ENCODE results near the gene CAMTA1.
"Not testable (repeated sequence)": the region's sequence is repeated elsewhere in the genome, so short reads cannot be mapped to it uniquely, and the experiment has no call there.

CAMTA1 gene

GRCh38 chr1:6832531-6833188, 47.4 kb downstream of the CAMTA1 start:
- Histone ChIP-seq H3K27me3 (ENCODE audit: low read depth, low read length) (no peaks in the 10 kb centered on the region), H3K9me3 (ENCODE audit: control insufficient read depth in 1 of 2, low read length in 2 of 2) (no peaks in the 10 kb centered on the region), H3K27ac (ENCODE audit: low read length) (no peak overlapping the region), H3K4me3 (ENCODE audit: low read depth in 1 of 2, low read length in 2 of 2) (no peak overlapping the region), H3K4me1 (ENCODE audit: control insufficient read depth in 1 of 2, insufficient read depth in 2 of 2, low read length in 2 of 2) (peaks cover 0 to 11% of the 10 kb centered on the region in 2 donors), H3K36me3 (ENCODE audit: control insufficient read depth in 1 of 2, insufficient read depth in 2 of 2, low read length in 2 of 2) (peaks cover 3 to 5% of the 10 kb centered on the region in 2 donors)

GRCh38 chr1:6833804-6834203, 48.5 kb downstream of the CAMTA1 start:
- Histone ChIP-seq H3K9me3 (ENCODE audit: control insufficient read depth in 1 of 2, low read length in 2 of 2) (no peaks in the 10 kb centered on the region), H3K4me1 (ENCODE audit: control insufficient read depth in 1 of 2, insufficient read depth in 2 of 2, low read length in 2 of 2) (peaks cover 0 to 11% of the 10 kb centered on the region in 2 donors), H3K27me3 (ENCODE audit: low read depth, low read length) (no peaks in the 10 kb centered on the region), H3K4me3 (ENCODE audit: low read depth in 1 of 2, low read length in 2 of 2) (no peak overlapping the region), H3K36me3 (ENCODE audit: control insufficient read depth in 1 of 2, insufficient read depth in 2 of 2, low read length in 2 of 2) (peaks cover 3 to 5% of the 10 kb centered on the region in 2 donors), H3K27ac (ENCODE audit: low read length) (no peak overlapping the region)

- H3K27ac ChIP-seq (ENCODE audit: low read length), result no peak overlapping the region
- H3K36me3 ChIP-seq (ENCODE audit: control insufficient read depth in 1 of 2, insufficient read depth in 2 of 2, low read length in 2 of 2), result peaks cover 1 to 2% of the 10 kb centered on the region in 2 donors
- H3K4me3 ChIP-seq (ENCODE audit: low read depth in 1 of 2, low read length in 2 of 2), result no peak overlapping the region
- H3K27me3 ChIP-seq (ENCODE audit: low read depth, low read length), result no peaks in the 10 kb centered on the region
- peaks cover 0 to 11% of the 10 kb centered on the region in 2 donors for H3K4me1 ChIP-seq (ENCODE audit: control insufficient read depth in 1 of 2, insufficient read depth in 2 of 2, low read length in 2 of 2)
- no peaks in the 10 kb centered on the region for H3K9me3 ChIP-seq (ENCODE audit: control insufficient read depth in 1 of 2, low read length in 2 of 2)
Measured at GRCh38 chr1:6834366-6834765, 49.1 kb downstream of the CAMTA1 start.

- Histone ChIP-seq H3K9me3 (ENCODE audit: control insufficient read depth in 1 of 2, low read length in 2 of 2) (no peaks in the 10 kb centered on the region), H3K4me1 (ENCODE audit: control insufficient read depth in 1 of 2, insufficient read depth in 2 of 2, low read length in 2 of 2) (peaks cover 0 to 11% of the 10 kb centered on the region in 2 donors), H3K4me3 (ENCODE audit: low read depth in 1 of 2, low read length in 2 of 2) (no peak overlapping the region), H3K36me3 (ENCODE audit: control insufficient read depth in 1 of 2, insufficient read depth in 2 of 2, low read length in 2 of 2) (no peaks in the 10 kb centered on the region), H3K27me3 (ENCODE audit: low read depth, low read length) (no peaks in the 10 kb centered on the region), H3K27ac (ENCODE audit: low read length) (no peak overlapping the region)
Measured at GRCh38 chr1:6835139-6835538, 49.9 kb downstream of the CAMTA1 start.

GRCh38 chr1:6842301-6842700, 57.0 kb downstream of the CAMTA1 start:
- H3K36me3 ChIP-seq (ENCODE audit: control insufficient read depth in 1 of 2, insufficient read depth in 2 of 2, low read length in 2 of 2), result peaks cover 0 to 4% of the 10 kb centered on the region in 2 donors
- no peak overlapping the region for H3K4me3 ChIP-seq (ENCODE audit: low read depth in 1 of 2, low read length in 2 of 2)
- no peaks in the 10 kb centered on the region for H3K4me1 ChIP-seq (ENCODE audit: control insufficient read depth in 1 of 2, insufficient read depth in 2 of 2, low read length in 2 of 2)
- no peaks in the 10 kb centered on the region for H3K9me3 ChIP-seq (ENCODE audit: control insufficient read depth in 1 of 2, low read length in 2 of 2)
- no peak overlapping the region for H3K27ac ChIP-seq (ENCODE audit: low read length)
- H3K27me3 ChIP-seq (ENCODE audit: low read depth, low read length), result no peaks in the 10 kb centered on the region

GRCh38 chr1:6845786-6846185, 60.5 kb downstream of the CAMTA1 start:
- H3K4me3 ChIP-seq (ENCODE audit: low read depth in 1 of 2, low read length in 2 of 2), result not testable (repeated sequence)

GRCh38 chr1:6848816-6849215, 63.6 kb downstream of the CAMTA1 start:
- H3K4me1 ChIP-seq (ENCODE audit: control insufficient read depth in 1 of 2, insufficient read depth in 2 of 2, low read length in 2 of 2), result no peaks in the 10 kb centered on the region
- no peaks in the 10 kb centered on the region for H3K27me3 ChIP-seq (ENCODE audit: low read depth, low read length)
- no peak overlapping the region for H3K27ac ChIP-seq (ENCODE audit: low read length)
- no peaks in the 10 kb centered on the region for H3K9me3 ChIP-seq (ENCODE audit: control insufficient read depth in 1 of 2, low read length in 2 of 2)
- H3K4me3 ChIP-seq (ENCODE audit: low read depth in 1 of 2, low read length in 2 of 2), result no peak overlapping the region
- peaks cover 0 to 7% of the 10 kb centered on the region in 2 donors for H3K36me3 ChIP-seq (ENCODE audit: control insufficient read depth in 1 of 2, insufficient read depth in 2 of 2, low read length in 2 of 2)

More at GRCh38 chr1:6845786-6846185, 60.5 kb downstream of the CAMTA1 start:
- not testable (repeated sequence) for H3K27me3 ChIP-seq (ENCODE audit: low read depth, low read length); H3K9me3 ChIP-seq (ENCODE audit: control insufficient read depth in 1 of 2, low read length in 2 of 2); H3K4me1 ChIP-seq (ENCODE audit: control insufficient read depth in 1 of 2, insufficient read depth in 2 of 2, low read length in 2 of 2); H3K27ac ChIP-seq (ENCODE audit: low read length); H3K36me3 ChIP-seq (ENCODE audit: control insufficient read depth in 1 of 2, insufficient read depth in 2 of 2, low read length in 2 of 2)

GRCh38 chr1:6850537-6850936, 65.3 kb downstream of the CAMTA1 start:
- Histone ChIP-seq H3K27me3 (ENCODE audit: low read depth, low read length) (no peaks in the 10 kb centered on the region), H3K27ac (ENCODE audit: low read length) (no peak overlapping the region), H3K4me1 (ENCODE audit: control insufficient read depth in 1 of 2, insufficient read depth in 2 of 2, low read length in 2 of 2) (no peaks in the 10 kb centered on the region), H3K36me3 (ENCODE audit: control insufficient read depth in 1 of 2, insufficient read depth in 2 of 2, low read length in 2 of 2) (peaks cover 0 to 11% of the 10 kb centered on the region in 2 donors), H3K9me3 (ENCODE audit: control insufficient read depth in 1 of 2, low read length in 2 of 2) (no peaks in the 10 kb centered on the region), H3K4me3 (ENCODE audit: low read depth in 1 of 2, low read length in 2 of 2) (no peak overlapping the region)

- no peak overlapping the region for H3K27ac ChIP-seq (ENCODE audit: low read length)
- H3K27me3 ChIP-seq (ENCODE audit: low read depth, low read length), result no peaks in the 10 kb centered on the region
- no peak overlapping the region for H3K4me3 ChIP-seq (ENCODE audit: low read depth in 1 of 2, low read length in 2 of 2)
- H3K4me1 ChIP-seq (ENCODE audit: control insufficient read depth in 1 of 2, insufficient read depth in 2 of 2, low read length in 2 of 2), result no peaks in the 10 kb centered on the region
- H3K9me3 ChIP-seq (ENCODE audit: control insufficient read depth in 1 of 2, low read length in 2 of 2), result no peaks in the 10 kb centered on the region
- H3K36me3 ChIP-seq (ENCODE audit: control insufficient read depth in 1 of 2, insufficient read depth in 2 of 2, low read length in 2 of 2), result peaks cover 0 to 15% of the 10 kb centered on the region in 2 donors
Measured at GRCh38 chr1:6852136-6852890, 67.1 kb downstream of the CAMTA1 start.

- peaks cover 0 to 15% of the 10 kb centered on the region in 2 donors for H3K36me3 ChIP-seq (ENCODE audit: control insufficient read depth in 1 of 2, insufficient read depth in 2 of 2, low read length in 2 of 2)
- no peaks in the 10 kb centered on the region for H3K9me3 ChIP-seq (ENCODE audit: control insufficient read depth in 1 of 2, low read length in 2 of 2)
- no peak overlapping the region for H3K4me3 ChIP-seq (ENCODE audit: low read depth in 1 of 2, low read length in 2 of 2)
- no peaks in the 10 kb centered on the region for H3K4me1 ChIP-seq (ENCODE audit: control insufficient read depth in 1 of 2, insufficient read depth in 2 of 2, low read length in 2 of 2)
- no peaks in the 10 kb centered on the region for H3K27me3 ChIP-seq (ENCODE audit: low read depth, low read length)
- H3K27ac ChIP-seq (ENCODE audit: low read length), result no peak overlapping the region
Measured at GRCh38 chr1:6854166-6854565, 68.9 kb downstream of the CAMTA1 start.

- Histone ChIP-seq H3K4me1 (ENCODE audit: control insufficient read depth in 1 of 2, insufficient read depth in 2 of 2, low read length in 2 of 2) (no peaks in the 10 kb centered on the region), H3K4me3 (ENCODE audit: low read depth in 1 of 2, low read length in 2 of 2) (no peak overlapping the region), H3K9me3 (ENCODE audit: control insufficient read depth in 1 of 2, low read length in 2 of 2) (no peaks in the 10 kb centered on the region), H3K27me3 (ENCODE audit: low read depth, low read length) (no peaks in the 10 kb centered on the region), H3K27ac (ENCODE audit: low read length) (no peak overlapping the region), H3K36me3 (ENCODE audit: control insufficient read depth in 1 of 2, insufficient read depth in 2 of 2, low read length in 2 of 2) (peaks cover 0 to 10% of the 10 kb centered on the region in 2 donors)
Measured at GRCh38 chr1:6857831-6858230, 72.6 kb downstream of the CAMTA1 start.

Data from muscle layer of duodenum (tissue), 2 donors.